BJ (cell line): ENCODE measurements around the gene PBX1. TPM values are rescaled to one million over a fixed set of nuclear protein-coding genes. Genes with fewer than 3 reads are reported as not detected.
A peak's percentile ranks its signal among the peaks of the same experiment; 100 is the strongest.

Source experiments
- CTCF ChIA-PET: fragments of 350-600 bp; formaldehyde crosslinking; extraction: SDS; loops from one replicate; lab custom pipeline; 2021; ENCODE audit warnings: antibody characterized with exemption, inconsistent platforms; lab: Yijun Ruan, JAX
- POLR2A ChIA-PET: fragments of 300-600 bp; sonication (Branson Sonifier 250); formaldehyde crosslinking; extraction: SDS; loops from one replicate; lab custom pipeline; 2021; ENCODE audit warnings: antibody characterized with exemption; lab: Charles Lee
- DNase-seq: peaks from one replicate; pipeline ENCODE4 v3.0.0-alpha.2; 2011; ENCODE audit warnings: low read depth
- H3K27me3 ChIP-seq: 2 replicates; pipeline ENCODE4 v1.6.0; 2011; ENCODE audit warnings: low read length; ENCODE audit not compliant: control insufficient read depth, insufficient read depth
- H3K36me3 ChIP-seq: 2 replicates; pipeline ENCODE4 v1.5.1; 2011; ENCODE audit warnings: low read length; ENCODE audit not compliant: control insufficient read depth, insufficient read depth
- H3K4me3 ChIP-seq: 2 replicates; pipeline ENCODE4 v1.5.1; 2011; ENCODE audit warnings: low read depth, mild to moderate bottlenecking, control low read depth, low read length
- polyA plus RNA-seq: library from polyadenylated mRNA; depleted of rRNA; stranded (reverse); fragments of >200 nt; gene quantifications from 2 replicates; pipeline ENCODE4 v1.2.3, GENCODE V29; 2011
- TF ChIP-seq, protein P1 (sequence below): IDR thresholded peaks from 2 replicates; pipeline ENCODE4 v1.5.1; 2011; ENCODE audit warnings: low read depth, mild to moderate bottlenecking, control low read depth, inconsistent platforms, low read length, moderate library complexity; ENCODE audit not compliant: insufficient read depth

Gene PBX1
- polyA plus RNA-seq, 1 experiment: 46.1 TPM

DNA sequence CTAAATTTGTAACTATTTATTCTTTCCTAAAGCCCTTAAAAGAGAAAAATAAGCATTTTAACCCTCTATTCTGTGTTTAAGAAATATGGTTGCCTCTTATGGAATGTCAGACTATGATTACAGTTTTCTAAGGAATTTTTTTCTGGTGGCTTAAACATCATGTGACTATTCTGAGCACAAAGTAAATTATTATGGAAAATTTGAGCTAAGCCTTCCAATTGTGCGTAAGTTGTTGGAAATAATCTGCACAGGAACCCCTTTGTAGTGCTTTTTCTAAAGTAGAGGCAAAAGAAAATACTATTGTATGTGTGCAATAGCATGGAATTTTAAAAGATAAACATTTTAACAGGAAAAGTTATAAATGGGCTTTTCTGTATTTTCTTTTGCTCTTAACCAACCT, 254.8 kb downstream of the PBX1 start:
- POLR2A ChIA-PET: no interaction called here
- Histone ChIP-seq H3K4me3 (no peak overlapping the region), H3K36me3 (no peaks in the 10 kb centered on the region), H3K27me3 (no peaks in the 10 kb centered on the region)
- CTCF ChIA-PET: no interaction called here
- DNase-seq: no peak
- TF ChIP-seq, protein P1, sequence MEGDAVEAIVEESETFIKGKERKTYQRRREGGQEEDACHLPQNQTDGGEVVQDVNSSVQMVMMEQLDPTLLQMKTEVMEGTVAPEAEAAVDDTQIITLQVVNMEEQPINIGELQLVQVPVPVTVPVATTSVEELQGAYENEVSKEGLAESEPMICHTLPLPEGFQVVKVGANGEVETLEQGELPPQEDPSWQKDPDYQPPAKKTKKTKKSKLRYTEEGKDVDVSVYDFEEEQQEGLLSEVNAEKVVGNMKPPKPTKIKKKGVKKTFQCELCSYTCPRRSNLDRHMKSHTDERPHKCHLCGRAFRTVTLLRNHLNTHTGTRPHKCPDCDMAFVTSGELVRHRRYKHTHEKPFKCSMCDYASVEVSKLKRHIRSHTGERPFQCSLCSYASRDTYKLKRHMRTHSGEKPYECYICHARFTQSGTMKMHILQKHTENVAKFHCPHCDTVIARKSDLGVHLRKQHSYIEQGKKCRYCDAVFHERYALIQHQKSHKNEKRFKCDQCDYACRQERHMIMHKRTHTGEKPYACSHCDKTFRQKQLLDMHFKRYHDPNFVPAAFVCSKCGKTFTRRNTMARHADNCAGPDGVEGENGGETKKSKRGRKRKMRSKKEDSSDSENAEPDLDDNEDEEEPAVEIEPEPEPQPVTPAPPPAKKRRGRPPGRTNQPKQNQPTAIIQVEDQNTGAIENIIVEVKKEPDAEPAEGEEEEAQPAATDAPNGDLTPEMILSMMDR: no peak

DNA sequence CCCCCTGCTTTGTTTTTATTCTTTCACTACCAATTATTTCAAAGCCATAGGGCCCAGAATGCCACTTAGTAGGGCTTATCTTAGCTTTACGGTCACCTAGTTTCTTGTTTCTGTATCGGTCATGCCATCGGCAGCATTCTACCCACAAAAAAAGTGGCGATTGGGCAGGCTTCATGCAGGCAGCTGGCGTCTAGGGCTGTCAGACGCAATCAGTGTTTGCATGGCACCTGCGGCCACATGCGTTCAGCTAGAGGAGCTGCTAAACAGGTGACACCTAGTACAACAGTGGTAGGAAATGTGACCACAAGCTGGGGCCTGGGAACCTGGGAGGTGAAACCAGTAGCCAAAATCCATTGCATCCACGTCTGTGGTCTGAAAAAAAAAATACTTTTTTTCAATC, 262.7 kb downstream of the PBX1 start:
- Histone ChIP-seq H3K36me3 (peaks cover 8% of the 10 kb centered on the region), H3K4me3 (no peak overlapping the region), H3K27me3 (no peaks in the 10 kb centered on the region)
- no peak for DNase-seq
- TF ChIP-seq, protein P1: no peak
- ChIA-PET POLR2A (no interaction called here), CTCF (interaction anchor here (0.9 kb wide), 1 partner anchor 22 kb away, joined by 3 read pairs; no protein-coding TSS in a partner anchor)

DNA sequence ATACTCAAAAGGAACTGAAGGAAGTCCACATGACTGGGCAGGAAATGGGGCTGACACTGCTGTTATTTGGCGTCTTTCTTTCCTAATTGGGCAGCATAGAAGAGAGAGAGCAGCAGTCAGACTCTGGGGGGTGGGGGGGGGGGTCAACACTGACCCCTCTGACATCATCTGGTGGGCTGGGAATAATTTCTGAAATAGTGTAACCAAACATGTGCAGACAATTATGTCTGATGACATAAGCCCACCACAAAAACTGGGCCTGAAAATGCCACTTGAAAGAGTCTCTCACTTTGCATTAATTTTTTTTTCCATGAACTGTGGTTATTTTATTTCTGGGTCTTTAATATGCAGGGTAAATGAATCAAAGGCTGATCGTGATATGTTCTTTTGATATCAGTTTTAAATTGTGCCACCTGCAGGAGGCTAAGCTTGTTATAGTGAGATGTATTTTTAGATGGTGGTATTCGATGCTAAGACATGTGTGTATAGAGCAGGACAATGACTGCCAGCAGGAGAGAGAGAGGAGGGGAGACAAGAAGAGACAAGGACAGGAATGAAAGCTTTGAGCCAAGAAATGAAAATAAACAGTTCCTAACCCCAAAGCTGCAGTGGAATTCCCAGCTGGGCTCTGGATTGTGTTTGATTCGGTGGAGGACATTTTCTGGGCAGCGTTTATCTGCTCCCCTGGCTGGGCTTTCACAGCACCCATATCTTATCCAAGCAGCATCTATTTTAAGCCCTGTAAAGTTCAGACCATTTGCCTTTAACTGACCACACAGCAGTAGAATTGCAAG, 264.7 kb downstream of the PBX1 start:
- Histone ChIP-seq H3K27me3 (no peaks in the 10 kb centered on the region), H3K4me3 (no peak overlapping the region), H3K36me3 (peaks cover 10% of the 10 kb centered on the region)
- TF ChIP-seq, protein P1: no peak
- CTCF ChIA-PET: interaction anchor here (1.3 to 1.4 kb wide), 2 partner anchors 17 to 36 kb away, joined by 3 to 4 read pairs; no protein-coding TSS in a partner anchor
- DNase-seq: peak; percentile 14
- POLR2A ChIA-PET: no interaction called here

- CTCF ChIA-PET: interaction anchor here (0.6 to 1.4 kb wide), 3 partner anchors 15 to 638 kb away, joined by 3 read pairs; no protein-coding TSS in a partner anchor
- H3K4me3 ChIP-seq: no peak overlapping the region
- TF ChIP-seq, protein P1: no peak
- POLR2A ChIA-PET: no interaction called here
- H3K36me3 ChIP-seq: peaks cover 10% of the 10 kb centered on the region
- no peak for DNase-seq
- H3K27me3 ChIP-seq: no peaks in the 10 kb centered on the region
These were observed 265.6 kb downstream of the PBX1 start for GRCh38 chr1:164824542-164824941.

DNA sequence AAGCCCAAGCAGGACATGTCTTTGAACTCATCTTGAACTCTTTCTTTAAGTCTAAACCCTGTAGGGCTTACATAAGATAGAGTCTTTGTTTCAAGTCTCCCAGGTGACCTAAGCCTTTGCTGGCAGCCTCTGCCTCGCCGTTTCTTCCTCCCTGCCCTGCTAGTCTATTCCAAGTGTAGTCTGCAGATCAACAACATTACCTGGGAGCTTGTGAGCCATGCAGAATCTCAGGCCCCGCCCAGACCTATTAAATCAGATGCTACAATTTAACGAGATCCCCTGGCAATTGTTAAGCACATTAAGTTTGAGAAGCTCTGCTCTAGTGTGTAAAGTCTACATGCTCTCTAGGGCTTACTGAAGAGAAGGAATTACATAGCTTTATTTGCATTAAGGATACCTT, 271.6 kb downstream of the PBX1 start:
- POLR2A ChIA-PET: no interaction called here
- CTCF ChIA-PET: interaction anchor here (1.2 to 1.7 kb wide), 2 partner anchors 36 to 53 kb away, joined by 3 to 4 read pairs; no protein-coding TSS in a partner anchor
- DNase-seq: no peak
- H3K36me3 ChIP-seq: peaks cover 2% of the 10 kb centered on the region; the same call in 1 of the 2 replicates
- TF ChIP-seq, protein P1: no peak
- no peak overlapping the region for H3K4me3 ChIP-seq
- H3K27me3 ChIP-seq: no peaks in the 10 kb centered on the region
